GM19452 (cell line): ENCODE measurements around the gene LYZL1.
"Not testable (repeated sequence)": the region's sequence is repeated elsewhere in the genome, so short reads cannot be mapped to it uniquely, and the experiment has no call there.

Experiments used
- ATAC-seq: cut with Tn5 transposase; IDR thresholded peaks from one replicate; pipeline ENCODE4 v1.9.1; 2021; ENCODE audit not compliant: unreplicated experiment

LYZL1 gene

GRCh38 chr10:29304995-29305335, 16.1 kb downstream of the LYZL1 start:
- ATAC-seq: no peak

- ATAC-seq: no peak
Measured at GRCh38 chr10:29306688-29307087, 17.8 kb downstream of the LYZL1 start.

GRCh38 chr10:29308142-29308541, 19.3 kb downstream of the LYZL1 start:
- ATAC-seq: not testable (repeated sequence)

- ATAC-seq: no peak
Measured at GRCh38 chr10:29309465-29309864, 20.6 kb downstream of the LYZL1 start.

- not testable (repeated sequence) for ATAC-seq
Measured at GRCh38 chr10:29310463-29310862, 21.6 kb downstream of the LYZL1 start.

- no peak for ATAC-seq
Measured at GRCh38 chr10:29313071-29313470, 24.2 kb downstream of the LYZL1 start.

GRCh38 chr10:29314726-29315125, 25.9 kb downstream of the LYZL1 start:
- ATAC-seq: no peak

GRCh38 chr10:29315814-29316213, 26.9 kb downstream of the LYZL1 start:
- ATAC-seq: no peak

GRCh38 chr10:29316308-29317026, 27.6 kb downstream of the LYZL1 start:
- ATAC-seq: no peak

GRCh38 chr10:29317027-29317420, 28.2 kb downstream of the LYZL1 start:
- no peak for ATAC-seq

GRCh38 chr10:29317423-29318021, 28.7 kb downstream of the LYZL1 start:
- ATAC-seq: no peak

GRCh38 chr10:29318141-29319071, 29.5 kb downstream of the LYZL1 start:
- ATAC-seq: not testable (repeated sequence)

- no peak for ATAC-seq
Measured at GRCh38 chr10:29319205-29319781, 30.4 kb downstream of the LYZL1 start.

GRCh38 chr10:29320680-29321121, 31.8 kb downstream of the LYZL1 start:
- ATAC-seq: not testable (repeated sequence)

- ATAC-seq: no peak
Measured at GRCh38 chr10:29321656-29322055, 32.8 kb downstream of the LYZL1 start.

GRCh38 chr10:29322918-29323317, 34.0 kb downstream of the LYZL1 start:
- ATAC-seq: no peak

GRCh38 chr10:29323367-29323766, 34.5 kb downstream of the LYZL1 start:
- ATAC-seq: no peak

- ATAC-seq: no peak
Measured at GRCh38 chr10:29324220-29324841, 35.5 kb downstream of the LYZL1 start.

- ATAC-seq: no peak
Measured at GRCh38 chr10:29326299-29326698, 37.4 kb downstream of the LYZL1 start.

GRCh38 chr10:29326886-29327745, 38.2 kb downstream of the LYZL1 start:
- ATAC-seq: no peak
